ENCODE data around the gene CA5B. TPM values are rescaled to one million over a fixed set of nuclear protein-coding genes. Genes with fewer than 3 reads are reported as not detected.

CA5B gene
- total and polyA plus RNA-seq, 2 of the 8 experiments (the other 6 are each of a cell fraction or from before 2014, with no cell fraction given), result 3.3 to 8.6 TPM

- TF ChIP-seq CTCF (IDR thresholded peaks at IDR 0.05; ENCODE audit: control extremely low read depth in 1 of 3, insufficient read depth in 1 of 3, low read depth in 1 of 3, low read length in 3 of 3), result no peak
- TF ChIP-seq HDAC2 (IDR thresholded peaks at IDR 0.05; ENCODE audit: borderline replicate concordance in 1 of 2, low read depth in 2 of 2, low read length in 2 of 2), result no peak
- TF ChIP-seq GTF2F1 (IDR thresholded peaks at IDR 0.05; ENCODE audit: borderline replicate concordance, low read depth, low read length), result no peak
- no peak for TF ChIP-seq SIN3A (conservative IDR thresholded peaks at IDR 0.05 in 1 of 2, IDR thresholded peaks at IDR 0.05 in 1 of 2; ENCODE audit: low read depth in 1 of 2, low read length in 2 of 2)
Observed at GRCh38 chrX:15814771-15815365, 76.8 kb downstream of the CA5B start (continued).
